Pancreas (tissue), 10 donors: Measurements from ENCODE around the gene MUS81. TPM values are rescaled to one million over a fixed set of nuclear protein-coding genes. Genes with fewer than 3 reads are reported as not detected.

ENCODE experiments used
- ATAC-seq, 4 donors: fragments of 200-7000 bp; cut with Tn5 transposase; one replicate each; pipeline versions ENCODE4 v1.8.0 to v1.9.1; 2020; ENCODE audit warnings: mild to moderate bottlenecking in 4 of 4, moderate library complexity in 4 of 4
- DNase-seq, 6 donors: peaks; one replicate each; pipeline ENCODE4 v3.0.0-alpha.2; 2020
- FAIRE-seq: peaks from 2 replicates; lab custom pipeline; 2012; peaks lifted over from hg19 to GRCh38; lab: Jason Lieb, UNC
- H3K27ac ChIP-seq, 4 donors: fragments of 200-600 bp; sonication (generic); 1 replicate in 3 of 4; 2 replicates in 1 of 4; pipeline versions ENCODE4 v1.5.0 to v1.8.0; 2020
- H3K27me3 ChIP-seq, 4 donors: fragments of 200-600 bp; one replicate each; pipeline ENCODE4 v1.8.0; 2021
- H3K36me3 ChIP-seq, 3 donors: fragments of 200-600 bp; sonication (generic) in 1 of 3; one replicate each; pipeline versions ENCODE4 v1.5.0 to v1.8.0; 2020 to 2021
- H3K4me1 ChIP-seq, 3 donors: fragments of 200-600 bp; one replicate each; pipeline ENCODE4 v1.8.0; 2021
- H3K4me3 ChIP-seq, 4 donors: fragments of 200-600 bp; sonication (generic) in 2 of 4; one replicate each; pipeline versions ENCODE4 v1.5.0 to v1.8.0; 2020 to 2021
- H3K9me3 ChIP-seq, 4 donors: fragments of 200-600 bp; one replicate each; pipeline ENCODE4 v1.8.0; 2021
- WGBS, 2 donors: extraction: QIAGEN DNeasy Blood & Tissue Kit; methylation state at CpG; one replicate each; pipeline ENCODE4 v1.1.7; 2013; 5-methylcytosine and 5-hydroxymethylcytosine counted together
- intact Hi-C, 3 donors: fragments of 100-400 bp; cut with DNase I; formaldehyde crosslinking; loops; one replicate each; pipeline versions ENCODE4 v1.11.1 to v1.14.2; 2022
- polyA plus RNA-seq, 2 donors: library from polyadenylated mRNA; stranded (reverse); fragments of 200-250 nt; gene quantifications; one replicate each; pipeline ENCODE4 v1.2.3, GENCODE V29; 2013
- total RNA-seq, 6 donors: library from RNA; stranded (reverse); fragmentation: NEBNext Ultra II Directional in 4 of 6; extraction: Animal tissue kit (Norgen Biotek cat#: 25700) in 4 of 6; gene quantifications; one replicate each; pipeline versions ENCODE4 v1.2.1 to v1.2.4, GENCODE V29; 2021 to 2023
- TF ChIP-seq, protein P1 (sequence below), 4 donors: fragments of 200-600 bp; sonication (generic) in 3 of 4; IDR thresholded peaks; one replicate each; pipeline versions ENCODE4 v1.5.0 to v1.8.0; 2021; ENCODE audit warnings: antibody characterized with exemption in 4 of 4
- donor health status: healthy with polysubstance abuse.
- donor health status: DM: no; HTN: no; CAD: no; lungs with moderate emphysema.
- donor health status: DM: no; HTN: no; CAD: no.
- donor health status: control.
- donor health status: control.
- donor health status: Bipolar disorder and iron deficiency.
- donor health status: DM: yes; HTN: yes; CAD: no.
- donor health status: DM: no; HTN: no; CAD: no.
- donor health status: DM: no; HTN: no; CAD: no.
- donor health status: DM: yes; HTN: yes; CAD: no.

The MUS81 gene, protein sequence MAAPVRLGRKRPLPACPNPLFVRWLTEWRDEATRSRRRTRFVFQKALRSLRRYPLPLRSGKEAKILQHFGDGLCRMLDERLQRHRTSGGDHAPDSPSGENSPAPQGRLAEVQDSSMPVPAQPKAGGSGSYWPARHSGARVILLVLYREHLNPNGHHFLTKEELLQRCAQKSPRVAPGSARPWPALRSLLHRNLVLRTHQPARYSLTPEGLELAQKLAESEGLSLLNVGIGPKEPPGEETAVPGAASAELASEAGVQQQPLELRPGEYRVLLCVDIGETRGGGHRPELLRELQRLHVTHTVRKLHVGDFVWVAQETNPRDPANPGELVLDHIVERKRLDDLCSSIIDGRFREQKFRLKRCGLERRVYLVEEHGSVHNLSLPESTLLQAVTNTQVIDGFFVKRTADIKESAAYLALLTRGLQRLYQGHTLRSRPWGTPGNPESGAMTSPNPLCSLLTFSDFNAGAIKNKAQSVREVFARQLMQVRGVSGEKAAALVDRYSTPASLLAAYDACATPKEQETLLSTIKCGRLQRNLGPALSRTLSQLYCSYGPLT
- total RNA-seq (10 to 100 TPM; 12.7 to 29.5 (median 18.0) TPM), polyA plus RNA-seq (10 to 100 TPM; 60.7 to 62.6 TPM)

DNA sequence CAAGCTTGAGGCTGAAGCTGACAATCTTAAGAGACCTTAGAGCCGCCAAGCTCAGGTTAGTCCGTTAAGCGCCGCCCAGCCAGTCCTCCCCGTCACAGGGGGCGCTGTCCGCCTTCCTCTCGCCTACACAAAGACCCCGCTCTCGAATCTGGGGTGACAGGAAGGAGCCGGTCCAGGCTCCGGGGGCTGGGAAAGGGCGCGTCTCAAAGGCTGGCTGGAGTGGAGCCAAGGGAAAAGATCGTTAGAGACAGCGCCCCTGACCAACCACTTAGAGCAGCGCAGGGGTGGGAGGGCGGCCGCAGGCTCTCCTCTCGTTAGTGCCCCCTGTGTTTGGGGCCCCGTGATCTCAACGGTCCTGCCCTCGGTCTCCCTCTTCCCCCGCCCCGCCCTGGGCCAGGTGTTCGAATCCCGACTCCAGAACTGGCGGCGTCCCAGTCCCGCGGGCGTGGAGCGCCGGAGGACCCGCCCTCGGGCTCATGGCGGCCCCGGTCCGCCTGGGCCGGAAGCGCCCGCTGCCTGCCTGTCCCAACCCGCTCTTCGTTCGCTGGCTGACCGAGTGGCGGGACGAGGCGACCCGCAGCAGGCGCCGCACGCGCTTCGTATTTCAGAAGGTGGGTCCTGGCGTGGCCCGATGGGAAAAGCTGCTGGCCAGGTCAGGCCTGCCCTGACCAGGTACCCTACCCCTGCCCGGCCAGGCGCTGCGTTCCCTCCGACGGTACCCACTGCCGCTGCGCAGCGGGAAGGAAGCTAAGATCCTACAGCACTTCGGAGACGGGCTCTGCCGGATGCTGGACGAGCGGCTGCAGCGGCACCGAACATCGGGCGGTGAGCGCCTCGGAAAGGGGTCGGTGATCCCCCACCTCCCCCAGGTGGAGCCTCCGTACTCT lies at the start of gene MUS81:
Gene MUS81 (plus strand): TSS at position 156 of the 887 bp plus-strand sequence. CDS start 321 bp downstream, at position 477.
- H3K4me3 ChIP-seq, result peak within 1 kb of the TSS; percentile 95 to 100 (median 98)
- peak within 1 kb of the TSS; percentile 81 to 93 (median 88) for H3K27ac ChIP-seq
- peaks cover 3 to 22% (median 14%) of the 10 kb centered on the region in 3 donors for H3K4me1 ChIP-seq
- intact Hi-C loops, result no loop called here
- 0% methylated on average over 78 of the region's 78 CpGs for WGBS, 2 donors
- H3K36me3 ChIP-seq, result peaks cover 0 to 23% (median 13%) of the 10 kb centered on the region in 3 donors
- ATAC-seq (peak; percentile 70 to 79 (median 72)), DNase-seq (peak; percentile 95 to 98 (median 96)), FAIRE-seq (peak; percentile 5)
- TF ChIP-seq, protein P1, sequence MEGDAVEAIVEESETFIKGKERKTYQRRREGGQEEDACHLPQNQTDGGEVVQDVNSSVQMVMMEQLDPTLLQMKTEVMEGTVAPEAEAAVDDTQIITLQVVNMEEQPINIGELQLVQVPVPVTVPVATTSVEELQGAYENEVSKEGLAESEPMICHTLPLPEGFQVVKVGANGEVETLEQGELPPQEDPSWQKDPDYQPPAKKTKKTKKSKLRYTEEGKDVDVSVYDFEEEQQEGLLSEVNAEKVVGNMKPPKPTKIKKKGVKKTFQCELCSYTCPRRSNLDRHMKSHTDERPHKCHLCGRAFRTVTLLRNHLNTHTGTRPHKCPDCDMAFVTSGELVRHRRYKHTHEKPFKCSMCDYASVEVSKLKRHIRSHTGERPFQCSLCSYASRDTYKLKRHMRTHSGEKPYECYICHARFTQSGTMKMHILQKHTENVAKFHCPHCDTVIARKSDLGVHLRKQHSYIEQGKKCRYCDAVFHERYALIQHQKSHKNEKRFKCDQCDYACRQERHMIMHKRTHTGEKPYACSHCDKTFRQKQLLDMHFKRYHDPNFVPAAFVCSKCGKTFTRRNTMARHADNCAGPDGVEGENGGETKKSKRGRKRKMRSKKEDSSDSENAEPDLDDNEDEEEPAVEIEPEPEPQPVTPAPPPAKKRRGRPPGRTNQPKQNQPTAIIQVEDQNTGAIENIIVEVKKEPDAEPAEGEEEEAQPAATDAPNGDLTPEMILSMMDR (IDR thresholded peaks at IDR 0.05), result peak; percentile 69 to 89 (median 85)
- H3K9me3 ChIP-seq, result no peaks in the 10 kb centered on the region
- no peaks in the 10 kb centered on the region for H3K27me3 ChIP-seq

DNA sequence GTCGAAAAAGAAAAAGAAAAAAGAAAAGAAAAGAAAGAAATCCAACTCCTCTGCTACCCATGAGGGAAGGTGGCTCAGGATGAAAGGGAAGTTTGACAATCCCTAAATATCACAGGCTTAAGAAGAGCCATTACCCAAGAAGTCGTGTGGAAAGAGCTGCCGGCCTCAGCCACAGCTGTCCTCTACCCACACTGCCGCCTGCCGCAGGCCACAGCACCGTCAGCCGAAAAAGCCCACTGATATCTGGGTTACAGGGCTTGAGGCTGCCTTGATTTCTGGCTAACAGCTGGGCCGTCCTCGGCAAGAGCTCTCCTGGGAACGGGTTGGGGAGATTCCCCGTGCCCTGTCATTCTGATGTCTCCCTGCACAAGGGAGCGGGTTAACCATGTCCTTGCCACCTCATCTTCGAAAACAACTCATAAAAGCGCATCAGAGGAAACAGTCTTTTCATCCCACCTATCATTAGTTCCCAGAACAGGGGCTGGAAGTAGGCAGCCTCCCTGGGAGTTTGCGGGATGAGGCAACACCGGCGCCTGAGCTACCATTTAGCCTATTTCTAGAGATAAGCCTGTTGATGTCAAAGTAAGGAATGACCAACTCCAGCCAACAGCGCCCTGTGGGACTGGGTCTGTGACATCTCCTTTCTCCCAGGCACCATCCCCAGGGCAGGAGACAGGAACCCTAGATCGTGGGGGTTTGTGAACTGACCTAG lies 48.3 kb upstream of the MUS81 start:
- WGBS, 2 donors, result 77 to 84% methylated on average over 19 of the region's 19 CpGs
- ATAC-seq, result peak in 1 of 4 donors; percentile 9
- H3K9me3 ChIP-seq, result no peaks in the 10 kb centered on the region
- no peak overlapping the region for H3K27ac ChIP-seq
- FAIRE-seq, result no peak
- no peak overlapping the region for H3K4me3 ChIP-seq
- TF ChIP-seq, protein P1 (IDR thresholded peaks at IDR 0.05), result no peak
- no peaks in the 10 kb centered on the region for H3K27me3 ChIP-seq
- intact Hi-C loops, result no loop called here
- peaks cover 0 to 6% (median 0%) of the 10 kb centered on the region in 3 donors for H3K4me1 ChIP-seq
- no peak for DNase-seq
- H3K36me3 ChIP-seq, result no peaks in the 10 kb centered on the region

DNA sequence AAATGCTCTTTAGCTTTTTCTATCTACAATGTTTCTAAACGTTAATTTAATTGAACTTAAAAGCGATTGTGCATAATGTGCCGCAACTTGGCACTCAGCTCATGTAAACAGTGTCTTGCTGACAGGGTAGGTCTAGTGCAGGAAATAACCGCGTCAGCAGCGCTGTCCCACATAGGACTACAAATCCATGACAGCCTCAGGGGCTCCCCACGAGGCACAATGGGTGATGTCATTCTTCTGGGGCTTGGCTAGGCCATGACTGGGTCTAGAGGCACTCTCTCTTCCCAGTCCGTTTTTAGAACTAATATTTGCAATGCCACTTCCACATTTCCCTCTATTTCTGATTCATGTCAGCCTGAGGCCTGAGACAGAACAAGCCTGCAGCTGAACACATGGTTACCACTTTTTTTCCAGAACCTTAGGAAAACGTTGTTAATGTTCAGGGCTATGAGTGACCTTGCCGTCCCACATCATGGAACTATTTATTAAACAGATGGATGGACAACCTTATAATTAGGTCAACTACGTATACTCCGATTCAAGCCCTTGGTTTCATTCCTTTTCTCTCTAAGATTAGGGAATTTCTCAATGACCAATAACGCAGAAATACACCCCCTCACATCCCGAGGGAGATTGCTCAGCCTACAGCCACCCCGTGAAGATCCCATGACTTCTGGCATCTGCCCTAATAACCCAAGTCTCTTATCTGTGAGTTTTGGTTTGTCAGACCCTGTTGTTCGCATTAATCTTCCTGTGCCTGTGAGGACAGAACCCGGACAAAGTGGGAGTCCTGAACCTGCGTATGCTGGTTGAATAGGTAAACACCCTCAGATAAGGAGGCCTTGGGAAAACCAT lies 45.9 kb upstream of the MUS81 start:
- no peaks in the 10 kb centered on the region for H3K36me3 ChIP-seq
- no peak for FAIRE-seq
- peak overlapping the region in 1 of 4 donors; percentile 0 for H3K27ac ChIP-seq
- H3K27me3 ChIP-seq, result no peaks in the 10 kb centered on the region
- intact Hi-C loops, result no loop called here
- TF ChIP-seq, protein P1 (IDR thresholded peaks at IDR 0.05), result no peak
- 41% methylated on average over 18 of the region's 18 CpGs for WGBS, 2 donors
- H3K9me3 ChIP-seq, result no peaks in the 10 kb centered on the region
- no peak for DNase-seq
- H3K4me1 ChIP-seq, result peaks cover 0 to 6% (median 6%) of the 10 kb centered on the region in 3 donors
- ATAC-seq, result peak; percentile 22 to 57 (median 30)
- no peak overlapping the region for H3K4me3 ChIP-seq
